HepG2 (cell line): Measurements from ENCODE around the gene C2orf76.
A peak's percentile ranks its signal among the peaks of the same experiment; 100 is the strongest.

ENCODE experiments used
- FOXA1 ChIP-seq, 2 experiments: fragments of 450-650 bp in 1 of 2; sonication (generic) in 1 of 2; formaldehyde crosslinking in 1 of 2; IDR thresholded peaks; 2 replicates each; pipeline versions ENCODE4 v1.4.0 to v1.6.1; 2016 to 2020; ENCODE audit warnings: missing genetic modification reagents in 1 of 2
- GABPA ChIP-seq, 2 experiments: IDR thresholded peaks; 2 replicates each; pipeline ENCODE4 v1.6.1; 2011 to 2016; ENCODE audit warnings: low read depth in 2 of 2, low read length in 1 of 2, missing biosample characterization in 1 of 2, missing genetic modification characterization in 1 of 2
- POLR2A ChIP-seq, 2 experiments: IDR thresholded peaks; 2 replicates each; pipeline ENCODE4 v1.6.1; 2011; ENCODE audit warnings: low read depth in 2 of 2, low read length in 2 of 2, mild to moderate bottlenecking in 1 of 2, moderate library complexity in 1 of 2; ENCODE audit not compliant: insufficient read depth in 1 of 2
- SMAD3 ChIP-seq: sonication (generic); formaldehyde crosslinking; IDR thresholded peaks from 2 replicates; pipeline ENCODE4 v1.4.0; 2020; ENCODE audit warnings: missing genetic modification reagents
- ZNF780A ChIP-seq: sonication (generic); formaldehyde crosslinking; IDR thresholded peaks from 2 replicates; pipeline ENCODE4 v1.8.0; 2022; ENCODE audit warnings: mild to moderate bottlenecking, missing genetic modification reagents, moderate library complexity
- TF ChIP-seq, protein P1 (sequence below): fragments of 450-650 bp; IDR thresholded peaks from 2 replicates; pipeline ENCODE4 v1.6.1; 2017; ENCODE audit warnings: mild to moderate bottlenecking
- TF ChIP-seq, protein P2 (sequence below), 2 experiments: IDR thresholded peaks; 2 replicates each; pipeline ENCODE4 v1.6.1; 2011 to 2012; ENCODE audit warnings: low read length in 2 of 2, borderline replicate concordance in 1 of 2, low read depth in 1 of 2, mild to moderate bottlenecking in 1 of 2, moderate library complexity in 1 of 2
- TF ChIP-seq, protein P3 (sequence below): sonication (generic); formaldehyde crosslinking; IDR thresholded peaks from 2 replicates; pipeline ENCODE4 v1.5.0; 2020; ENCODE audit warnings: mild to moderate bottlenecking, missing genetic modification reagents, moderate library complexity

DNA sequence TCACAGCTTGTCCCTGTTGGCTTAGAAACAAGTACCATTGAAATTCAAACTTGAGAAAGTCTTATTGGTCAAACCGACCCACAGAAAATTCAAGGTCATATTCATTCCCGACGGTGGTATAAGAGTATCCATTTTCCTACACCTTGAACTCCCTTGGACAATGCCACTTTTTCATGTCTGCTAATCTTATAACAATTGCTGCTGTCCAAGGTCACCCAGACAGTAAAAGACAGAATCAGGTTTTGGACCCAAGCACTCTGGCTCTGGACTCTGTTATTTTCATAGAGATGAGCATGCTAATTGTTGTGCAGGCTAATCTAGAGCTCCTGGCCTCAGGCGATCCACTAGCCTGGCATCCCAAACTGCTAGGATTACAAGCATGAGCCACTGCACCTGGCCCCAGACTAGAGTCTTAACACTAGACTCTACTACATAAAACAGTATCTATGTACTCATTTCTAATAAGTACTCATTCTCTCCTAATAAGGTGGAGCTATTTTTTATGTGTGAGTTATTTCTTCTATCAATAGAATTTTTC is 57.8 kb downstream of the C2orf76 start:
- TF ChIP-seq SMAD3 (no peak), POLR2A (IDR thresholded peaks at IDR 0.05; ENCODE audit: insufficient read depth in 1 of 2, low read depth in 2 of 2, low read length in 2 of 2) (no peak), ZNF780A (CRISPR knock-in tag) (no peak), GABPA (IDR thresholded peaks at IDR 0.05; ENCODE audit: low read depth, low read length) (no peak), GABPA (CRISPR knock-in tag; IDR thresholded peaks at IDR 0.05; ENCODE audit: low read depth) (no peak), FOXA1 (IDR thresholded peaks at IDR 0.05) (no peak), FOXA1 (CRISPR knock-in tag; IDR thresholded peaks at IDR 0.05) (no peak)
- TF ChIP-seq, protein P1, sequence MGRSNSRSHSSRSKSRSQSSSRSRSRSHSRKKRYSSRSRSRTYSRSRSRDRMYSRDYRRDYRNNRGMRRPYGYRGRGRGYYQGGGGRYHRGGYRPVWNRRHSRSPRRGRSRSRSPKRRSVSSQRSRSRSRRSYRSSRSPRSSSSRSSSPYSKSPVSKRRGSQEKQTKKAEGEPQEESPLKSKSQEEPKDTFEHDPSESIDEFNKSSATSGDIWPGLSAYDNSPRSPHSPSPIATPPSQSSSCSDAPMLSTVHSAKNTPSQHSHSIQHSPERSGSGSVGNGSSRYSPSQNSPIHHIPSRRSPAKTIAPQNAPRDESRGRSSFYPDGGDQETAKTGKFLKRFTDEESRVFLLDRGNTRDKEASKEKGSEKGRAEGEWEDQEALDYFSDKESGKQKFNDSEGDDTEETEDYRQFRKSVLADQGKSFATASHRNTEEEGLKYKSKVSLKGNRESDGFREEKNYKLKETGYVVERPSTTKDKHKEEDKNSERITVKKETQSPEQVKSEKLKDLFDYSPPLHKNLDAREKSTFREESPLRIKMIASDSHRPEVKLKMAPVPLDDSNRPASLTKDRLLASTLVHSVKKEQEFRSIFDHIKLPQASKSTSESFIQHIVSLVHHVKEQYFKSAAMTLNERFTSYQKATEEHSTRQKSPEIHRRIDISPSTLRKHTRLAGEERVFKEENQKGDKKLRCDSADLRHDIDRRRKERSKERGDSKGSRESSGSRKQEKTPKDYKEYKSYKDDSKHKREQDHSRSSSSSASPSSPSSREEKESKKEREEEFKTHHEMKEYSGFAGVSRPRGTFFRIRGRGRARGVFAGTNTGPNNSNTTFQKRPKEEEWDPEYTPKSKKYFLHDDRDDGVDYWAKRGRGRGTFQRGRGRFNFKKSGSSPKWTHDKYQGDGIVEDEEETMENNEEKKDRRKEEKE, result no peak
- TF ChIP-seq, protein P2, sequence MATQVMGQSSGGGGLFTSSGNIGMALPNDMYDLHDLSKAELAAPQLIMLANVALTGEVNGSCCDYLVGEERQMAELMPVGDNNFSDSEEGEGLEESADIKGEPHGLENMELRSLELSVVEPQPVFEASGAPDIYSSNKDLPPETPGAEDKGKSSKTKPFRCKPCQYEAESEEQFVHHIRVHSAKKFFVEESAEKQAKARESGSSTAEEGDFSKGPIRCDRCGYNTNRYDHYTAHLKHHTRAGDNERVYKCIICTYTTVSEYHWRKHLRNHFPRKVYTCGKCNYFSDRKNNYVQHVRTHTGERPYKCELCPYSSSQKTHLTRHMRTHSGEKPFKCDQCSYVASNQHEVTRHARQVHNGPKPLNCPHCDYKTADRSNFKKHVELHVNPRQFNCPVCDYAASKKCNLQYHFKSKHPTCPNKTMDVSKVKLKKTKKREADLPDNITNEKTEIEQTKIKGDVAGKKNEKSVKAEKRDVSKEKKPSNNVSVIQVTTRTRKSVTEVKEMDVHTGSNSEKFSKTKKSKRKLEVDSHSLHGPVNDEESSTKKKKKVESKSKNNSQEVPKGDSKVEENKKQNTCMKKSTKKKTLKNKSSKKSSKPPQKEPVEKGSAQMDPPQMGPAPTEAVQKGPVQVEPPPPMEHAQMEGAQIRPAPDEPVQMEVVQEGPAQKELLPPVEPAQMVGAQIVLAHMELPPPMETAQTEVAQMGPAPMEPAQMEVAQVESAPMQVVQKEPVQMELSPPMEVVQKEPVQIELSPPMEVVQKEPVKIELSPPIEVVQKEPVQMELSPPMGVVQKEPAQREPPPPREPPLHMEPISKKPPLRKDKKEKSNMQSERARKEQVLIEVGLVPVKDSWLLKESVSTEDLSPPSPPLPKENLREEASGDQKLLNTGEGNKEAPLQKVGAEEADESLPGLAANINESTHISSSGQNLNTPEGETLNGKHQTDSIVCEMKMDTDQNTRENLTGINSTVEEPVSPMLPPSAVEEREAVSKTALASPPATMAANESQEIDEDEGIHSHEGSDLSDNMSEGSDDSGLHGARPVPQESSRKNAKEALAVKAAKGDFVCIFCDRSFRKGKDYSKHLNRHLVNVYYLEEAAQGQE (IDR thresholded peaks at IDR 0.05; ENCODE audit: borderline replicate concordance in 1 of 2, low read depth in 1 of 2, low read length in 2 of 2), result peak in 1 of 2 experiments; percentile 70; a peak in 1 of 4 replicates
- TF ChIP-seq, protein P3, sequence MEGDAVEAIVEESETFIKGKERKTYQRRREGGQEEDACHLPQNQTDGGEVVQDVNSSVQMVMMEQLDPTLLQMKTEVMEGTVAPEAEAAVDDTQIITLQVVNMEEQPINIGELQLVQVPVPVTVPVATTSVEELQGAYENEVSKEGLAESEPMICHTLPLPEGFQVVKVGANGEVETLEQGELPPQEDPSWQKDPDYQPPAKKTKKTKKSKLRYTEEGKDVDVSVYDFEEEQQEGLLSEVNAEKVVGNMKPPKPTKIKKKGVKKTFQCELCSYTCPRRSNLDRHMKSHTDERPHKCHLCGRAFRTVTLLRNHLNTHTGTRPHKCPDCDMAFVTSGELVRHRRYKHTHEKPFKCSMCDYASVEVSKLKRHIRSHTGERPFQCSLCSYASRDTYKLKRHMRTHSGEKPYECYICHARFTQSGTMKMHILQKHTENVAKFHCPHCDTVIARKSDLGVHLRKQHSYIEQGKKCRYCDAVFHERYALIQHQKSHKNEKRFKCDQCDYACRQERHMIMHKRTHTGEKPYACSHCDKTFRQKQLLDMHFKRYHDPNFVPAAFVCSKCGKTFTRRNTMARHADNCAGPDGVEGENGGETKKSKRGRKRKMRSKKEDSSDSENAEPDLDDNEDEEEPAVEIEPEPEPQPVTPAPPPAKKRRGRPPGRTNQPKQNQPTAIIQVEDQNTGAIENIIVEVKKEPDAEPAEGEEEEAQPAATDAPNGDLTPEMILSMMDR (CRISPR knock-in tag), result no peak
